Panc1 (cell line): ENCODE results near the gene NCAPD3. TPM values are rescaled to one million over a fixed set of nuclear protein-coding genes. Genes with fewer than 3 reads are reported as not detected.

Experiments used
- ATAC-seq: fragments of 200-7000 bp; cut with Tn5 transposase; 2 replicates; pipeline ENCODE4 v1.9.1; 2020; ENCODE audit warnings: mild to moderate bottlenecking, moderate library complexity
- BruUV-seq: library from RNA; stranded (reverse); fragments of 400-500 nt; replicated peaks from 2 replicates; lab custom pipeline; 2021; lab: Mats Ljungman, UMichigan
- CTCF ChIA-PET: fragments of 300-600 bp; sonication (Branson Sonifier 250); formaldehyde crosslinking; loops from one replicate; lab custom pipeline; 2022; ENCODE audit warnings: antibody characterized with exemption; lab: Charles Lee
- POLR2A ChIA-PET: fragments of 300-600 bp; sonication (Branson Sonifier 250); formaldehyde crosslinking; loops from one replicate; lab custom pipeline; 2022; ENCODE audit warnings: antibody characterized with exemption; lab: Charles Lee
- DNase-seq: peaks from one replicate; pipeline ENCODE4 v3.0.0-alpha.2; 2010; ENCODE audit warnings: low read depth, low spot score
- H3K27ac ChIP-seq: 2 replicates; pipeline ENCODE4 v1.5.1; 2011; ENCODE audit warnings: mild to moderate bottlenecking, low read length, inconsistent platforms
- H3K27me3 ChIP-seq: fragments of 200-500 bp; sonication (Bioruptor generic); 2 replicates; pipeline ENCODE4 v1.6.0; 2014; ENCODE audit warnings: low read length, inconsistent platforms; ENCODE audit not compliant: control insufficient read depth, insufficient read depth
- H3K36me3 ChIP-seq: fragments of 200-500 bp; sonication (Bioruptor generic); 2 replicates; pipeline ENCODE4 v1.5.1; 2014; ENCODE audit warnings: inconsistent platforms, mild to moderate bottlenecking, low read length, moderate library complexity; ENCODE audit not compliant: control insufficient read depth, insufficient read depth
- H3K4me1 ChIP-seq: 2 replicates; pipeline ENCODE4 v1.5.1; 2011; ENCODE audit warnings: inconsistent platforms, mild to moderate bottlenecking, low read length, moderate library complexity; ENCODE audit not compliant: control insufficient read depth, insufficient read depth
- H3K4me3 ChIP-seq, 2 experiments: 2 replicates each; pipeline ENCODE4 v1.5.1; 2011 to 2012; ENCODE audit warnings: low read depth in 2 of 2, low read length in 2 of 2, mild to moderate bottlenecking in 2 of 2, inconsistent platforms in 1 of 2, moderate library complexity in 1 of 2
- H3K9me3 ChIP-seq: fragments of 200-500 bp; sonication (Bioruptor generic); 2 replicates; pipeline ENCODE4 v1.5.1; 2014; ENCODE audit warnings: low read depth, mild to moderate bottlenecking, inconsistent platforms, low read length, moderate library complexity; ENCODE audit not compliant: control insufficient read depth, insufficient read depth
- POLR2AphosphoS5 ChIP-seq: IDR thresholded peaks from 2 replicates; pipeline ENCODE4 v1.6.1; 2012; ENCODE audit warnings: mild to moderate bottlenecking, low read depth, low read length, moderate library complexity
- SIN3A ChIP-seq: IDR thresholded peaks from 2 replicates; pipeline ENCODE4 v1.6.1; 2012; ENCODE audit warnings: low read depth, mild to moderate bottlenecking, low read length, moderate library complexity, borderline replicate concordance; ENCODE audit not compliant: insufficient read depth
- TCF7L2 ChIP-seq: IDR thresholded peaks from 2 replicates; pipeline ENCODE4 v1.6.1; 2011; ENCODE audit warnings: mild to moderate bottlenecking, low read depth, low read length, inconsistent platforms
- in situ Hi-C: cut with HindIII; loops from 2 replicates; pipeline ENCODE4 v1.10.0; 2016; ENCODE audit warnings: low sequenced_read_pairs, low pct_unique_long_range_greater_than_20kb
- intact Hi-C: fragments of 100-400 bp; cut with micrococcal nuclease; formaldehyde crosslinking; loops from one replicate; pipeline ENCODE4 v1.10.0; 2022; ENCODE audit not compliant: unreplicated experiment
- total RNA-seq: library from RNA; stranded (reverse); gene quantifications from one replicate; pipeline ENCODE4 v1.2.1, GENCODE V29; 2021; ENCODE audit not compliant: unreplicated experiment
- TF ChIP-seq, protein P1 (sequence below), 2 experiments: IDR thresholded peaks; 2 replicates each; pipeline ENCODE4 v1.6.1; 2011 to 2012; ENCODE audit warnings: low read depth in 2 of 2, control low read depth in 1 of 2, low read length in 1 of 2, mild to moderate bottlenecking in 1 of 2, moderate library complexity in 1 of 2; ENCODE audit not compliant: insufficient read depth in 1 of 2
- TF ChIP-seq, protein P2 (sequence below): fragments of 450-650 bp; IDR thresholded peaks from 2 replicates; pipeline ENCODE4 v1.5.1; 2017; ENCODE audit warnings: mild to moderate bottlenecking

The NCAPD3 gene
- total RNA-seq, 1 experiment from 2014 or later: 75.9 TPM

DNA sequence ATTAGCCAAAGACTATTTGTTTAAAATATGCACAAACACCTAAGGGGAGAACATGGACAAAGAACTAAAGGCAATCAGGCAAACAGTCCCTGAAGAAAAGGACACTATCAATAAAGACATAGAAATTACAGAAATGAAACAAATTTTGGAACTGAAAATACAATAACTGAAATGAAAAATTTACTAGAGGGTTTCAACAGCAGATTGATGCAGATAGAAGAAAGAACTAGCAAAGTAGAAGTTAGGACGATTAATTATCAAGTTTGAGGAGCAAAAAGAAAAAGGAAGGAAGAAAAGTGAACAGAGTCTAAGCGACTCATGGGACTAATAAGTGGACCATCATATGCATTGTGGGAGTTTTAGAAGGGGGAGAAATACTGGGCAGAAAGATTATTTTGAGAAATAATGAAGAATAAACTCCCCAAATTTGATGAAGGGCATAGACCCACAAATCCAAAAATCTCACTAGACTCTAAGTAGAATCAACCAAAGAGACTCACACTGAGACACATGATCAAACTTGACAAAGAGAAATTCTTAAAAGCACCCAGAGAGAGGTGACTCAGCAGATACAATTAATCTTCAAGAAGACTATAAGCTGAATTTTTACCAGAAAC, 92.0 kb downstream of the NCAPD3 start:
- ChIA-PET POLR2A (no interaction called here), CTCF (no interaction called here)
- Histone ChIP-seq H3K9me3 (peaks cover 25% of the 10 kb centered on the region), H3K27ac (no peak overlapping the region), H3K4me1 (no peaks in the 10 kb centered on the region), H3K4me3 (no peak overlapping the region), H3K36me3 (no peaks in the 10 kb centered on the region), H3K27me3 (no peaks in the 10 kb centered on the region)
- no peak for ATAC-seq
- intact Hi-C loops: no loop called here
- in situ Hi-C loops: no loop called here
- BruUV-seq: no TSS peak
- DNase-seq: no peak
- TF ChIP-seq TCF7L2: no peak
- TF ChIP-seq POLR2AphosphoS5: no peak
- no peak for TF ChIP-seq SIN3A
- TF ChIP-seq, protein P1, sequence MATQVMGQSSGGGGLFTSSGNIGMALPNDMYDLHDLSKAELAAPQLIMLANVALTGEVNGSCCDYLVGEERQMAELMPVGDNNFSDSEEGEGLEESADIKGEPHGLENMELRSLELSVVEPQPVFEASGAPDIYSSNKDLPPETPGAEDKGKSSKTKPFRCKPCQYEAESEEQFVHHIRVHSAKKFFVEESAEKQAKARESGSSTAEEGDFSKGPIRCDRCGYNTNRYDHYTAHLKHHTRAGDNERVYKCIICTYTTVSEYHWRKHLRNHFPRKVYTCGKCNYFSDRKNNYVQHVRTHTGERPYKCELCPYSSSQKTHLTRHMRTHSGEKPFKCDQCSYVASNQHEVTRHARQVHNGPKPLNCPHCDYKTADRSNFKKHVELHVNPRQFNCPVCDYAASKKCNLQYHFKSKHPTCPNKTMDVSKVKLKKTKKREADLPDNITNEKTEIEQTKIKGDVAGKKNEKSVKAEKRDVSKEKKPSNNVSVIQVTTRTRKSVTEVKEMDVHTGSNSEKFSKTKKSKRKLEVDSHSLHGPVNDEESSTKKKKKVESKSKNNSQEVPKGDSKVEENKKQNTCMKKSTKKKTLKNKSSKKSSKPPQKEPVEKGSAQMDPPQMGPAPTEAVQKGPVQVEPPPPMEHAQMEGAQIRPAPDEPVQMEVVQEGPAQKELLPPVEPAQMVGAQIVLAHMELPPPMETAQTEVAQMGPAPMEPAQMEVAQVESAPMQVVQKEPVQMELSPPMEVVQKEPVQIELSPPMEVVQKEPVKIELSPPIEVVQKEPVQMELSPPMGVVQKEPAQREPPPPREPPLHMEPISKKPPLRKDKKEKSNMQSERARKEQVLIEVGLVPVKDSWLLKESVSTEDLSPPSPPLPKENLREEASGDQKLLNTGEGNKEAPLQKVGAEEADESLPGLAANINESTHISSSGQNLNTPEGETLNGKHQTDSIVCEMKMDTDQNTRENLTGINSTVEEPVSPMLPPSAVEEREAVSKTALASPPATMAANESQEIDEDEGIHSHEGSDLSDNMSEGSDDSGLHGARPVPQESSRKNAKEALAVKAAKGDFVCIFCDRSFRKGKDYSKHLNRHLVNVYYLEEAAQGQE (IDR thresholded peaks at IDR 0.05; ENCODE audit: insufficient read depth in 1 of 2, low read depth in 2 of 2, low read length in 1 of 2): no peak
- TF ChIP-seq, protein P2, sequence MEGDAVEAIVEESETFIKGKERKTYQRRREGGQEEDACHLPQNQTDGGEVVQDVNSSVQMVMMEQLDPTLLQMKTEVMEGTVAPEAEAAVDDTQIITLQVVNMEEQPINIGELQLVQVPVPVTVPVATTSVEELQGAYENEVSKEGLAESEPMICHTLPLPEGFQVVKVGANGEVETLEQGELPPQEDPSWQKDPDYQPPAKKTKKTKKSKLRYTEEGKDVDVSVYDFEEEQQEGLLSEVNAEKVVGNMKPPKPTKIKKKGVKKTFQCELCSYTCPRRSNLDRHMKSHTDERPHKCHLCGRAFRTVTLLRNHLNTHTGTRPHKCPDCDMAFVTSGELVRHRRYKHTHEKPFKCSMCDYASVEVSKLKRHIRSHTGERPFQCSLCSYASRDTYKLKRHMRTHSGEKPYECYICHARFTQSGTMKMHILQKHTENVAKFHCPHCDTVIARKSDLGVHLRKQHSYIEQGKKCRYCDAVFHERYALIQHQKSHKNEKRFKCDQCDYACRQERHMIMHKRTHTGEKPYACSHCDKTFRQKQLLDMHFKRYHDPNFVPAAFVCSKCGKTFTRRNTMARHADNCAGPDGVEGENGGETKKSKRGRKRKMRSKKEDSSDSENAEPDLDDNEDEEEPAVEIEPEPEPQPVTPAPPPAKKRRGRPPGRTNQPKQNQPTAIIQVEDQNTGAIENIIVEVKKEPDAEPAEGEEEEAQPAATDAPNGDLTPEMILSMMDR: no peak

DNA sequence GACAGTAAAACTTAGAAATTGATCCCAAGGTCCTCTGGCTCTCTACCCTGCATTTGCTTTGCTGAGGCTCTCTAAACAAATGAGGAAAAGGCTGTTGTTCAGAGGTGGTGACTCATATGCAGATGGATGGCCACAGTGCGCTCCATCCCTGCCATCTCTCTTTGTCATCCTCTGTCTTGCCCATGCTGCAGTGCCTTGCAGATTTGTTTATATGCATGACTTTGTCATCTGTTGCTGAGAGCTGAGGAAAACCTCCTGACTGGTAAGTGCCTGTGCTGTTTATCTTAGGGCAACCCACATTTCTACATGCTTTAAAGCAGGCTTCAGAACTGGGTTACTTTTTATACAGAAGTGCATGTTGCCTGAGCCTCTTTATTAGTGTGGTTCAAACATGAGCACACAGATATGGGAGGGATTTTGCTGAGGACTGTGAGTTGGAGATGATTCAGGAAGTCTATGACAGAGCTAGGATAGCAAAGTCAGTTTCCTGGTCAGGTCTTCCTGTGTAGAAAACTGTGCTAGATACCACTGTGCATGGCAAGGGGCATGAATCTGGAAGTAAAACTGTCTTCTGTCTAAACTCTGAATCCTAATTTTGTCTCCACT, 97.4 kb downstream of the NCAPD3 start:
- intact Hi-C loops: no loop called here
- DNase-seq (no peak), ATAC-seq (no peak)
- BruUV-seq: no TSS peak
- POLR2A ChIA-PET: no interaction called here
- CTCF ChIA-PET: no interaction called here
- Histone ChIP-seq H3K4me3 (no peak overlapping the region), H3K4me1 (peaks cover 5% of the 10 kb centered on the region; the same call in 1 of the 2 replicates), H3K27me3 (peaks cover 12% of the 10 kb centered on the region), H3K36me3 (no peaks in the 10 kb centered on the region), H3K9me3 (peaks cover 7% of the 10 kb centered on the region; the same call in 1 of the 2 replicates), H3K27ac (no peak overlapping the region)
- TF ChIP-seq, protein P1 (IDR thresholded peaks at IDR 0.05; ENCODE audit: insufficient read depth in 1 of 2, low read depth in 2 of 2, low read length in 1 of 2): no peak
- TF ChIP-seq TCF7L2 (no peak), POLR2AphosphoS5 (no peak), SIN3A (no peak)
- TF ChIP-seq, protein P2: no peak
- in situ Hi-C loops: no loop called here
